Nephron progenitor cell (in vitro differentiated cells): ENCODE measurements around the gene PRDM2.
A peak's percentile ranks its signal among the peaks of the same experiment; 100 is the strongest.

ENCODE experiments used
- DNase-seq: peaks from one replicate; pipeline ENCODE4 v3.0.0; 2021
- H3K27ac Mint-ChIP-seq: 2 replicates; pipeline ENCODE4 v1.8.0; 2021; ENCODE audit warnings: mild to moderate bottlenecking, moderate library complexity, mixed read lengths
- H3K27me3 Mint-ChIP-seq: 2 replicates; pipeline ENCODE4 v1.8.0; 2021; ENCODE audit warnings: mild to moderate bottlenecking, low read depth, mixed read lengths; ENCODE audit not compliant: poor library complexity
- H3K36me3 Mint-ChIP-seq: 2 replicates; pipeline ENCODE4 v1.8.0; 2021; ENCODE audit warnings: low read depth, mixed read lengths
- H3K4me1 Mint-ChIP-seq: 2 replicates; pipeline ENCODE4 v1.8.0; 2021; ENCODE audit warnings: mixed read lengths
- H3K4me3 Mint-ChIP-seq: 2 replicates; pipeline ENCODE4 v1.8.0; 2021; ENCODE audit warnings: mild to moderate bottlenecking, moderate library complexity, mixed read lengths
- H3K9me3 Mint-ChIP-seq: 2 replicates; pipeline ENCODE4 v1.8.0; 2021; ENCODE audit warnings: mild to moderate bottlenecking, moderate library complexity, mixed read lengths
- CTCF ChIP-seq: fragments of 200-600 bp; sonication (generic); IDR thresholded peaks from 2 replicates; pipeline ENCODE4 v1.5.0; 2021; ENCODE audit warnings: antibody characterized with exemption

Gene PRDM2

GRCh38 chr1:13760340-13760739 lies 60.4 kb downstream of the PRDM2 start:
- TF ChIP-seq CTCF: no peak
- Mint-ChIP-seq H3K9me3 (no peaks in the 10 kb centered on the region), H3K36me3 (peaks cover 5% of the 10 kb centered on the region), H3K27me3 (no peaks in the 10 kb centered on the region), H3K4me3 (no peak overlapping the region), H3K27ac (no peak overlapping the region), H3K4me1 (peaks cover 67% of the 10 kb centered on the region)
- no peak for DNase-seq

GRCh38 chr1:13760921-13761320 lies 60.9 kb downstream of the PRDM2 start:
- H3K27ac Mint-ChIP-seq: no peak overlapping the region
- no peak for TF ChIP-seq CTCF
- no peak for DNase-seq

GRCh38 chr1:13761883-13762282 lies 61.9 kb downstream of the PRDM2 start:
- H3K36me3 Mint-ChIP-seq: peaks cover 16% of the 10 kb centered on the region
- no peaks in the 10 kb centered on the region for H3K27me3 Mint-ChIP-seq
- peaks cover 62% of the 10 kb centered on the region for H3K4me1 Mint-ChIP-seq
- no peak for DNase-seq
- no peak overlapping the region for H3K4me3 Mint-ChIP-seq
- no peak overlapping the region for H3K27ac Mint-ChIP-seq
- TF ChIP-seq CTCF: no peak
- no peaks in the 10 kb centered on the region for H3K9me3 Mint-ChIP-seq

More at GRCh38 chr1:13760921-13761320, 60.9 kb downstream of the PRDM2 start:
- Mint-ChIP-seq H3K36me3 (peaks cover 7% of the 10 kb centered on the region), H3K27me3 (no peaks in the 10 kb centered on the region), H3K4me1 (peaks cover 68% of the 10 kb centered on the region), H3K9me3 (no peaks in the 10 kb centered on the region), H3K4me3 (no peak overlapping the region)

GRCh38 chr1:13762642-13763041 lies 62.7 kb downstream of the PRDM2 start:
- peak overlapping the region; percentile 89 for H3K27ac Mint-ChIP-seq
- no peaks in the 10 kb centered on the region for H3K9me3 Mint-ChIP-seq
- no peaks in the 10 kb centered on the region for H3K27me3 Mint-ChIP-seq
- no peak for TF ChIP-seq CTCF
- peaks cover 61% of the 10 kb centered on the region for H3K4me1 Mint-ChIP-seq
- DNase-seq: no peak
- H3K4me3 Mint-ChIP-seq: no peak overlapping the region
- H3K36me3 Mint-ChIP-seq: peaks cover 14% of the 10 kb centered on the region

- peaks cover 13% of the 10 kb centered on the region for H3K36me3 Mint-ChIP-seq
- H3K9me3 Mint-ChIP-seq: no peaks in the 10 kb centered on the region
- H3K27me3 Mint-ChIP-seq: no peaks in the 10 kb centered on the region
- H3K4me1 Mint-ChIP-seq: peaks cover 61% of the 10 kb centered on the region
- no peak overlapping the region for H3K4me3 Mint-ChIP-seq
- no peak for DNase-seq
- no peak for TF ChIP-seq CTCF
- no peak overlapping the region for H3K27ac Mint-ChIP-seq
Measured at GRCh38 chr1:13763222-13763621, 63.2 kb downstream of the PRDM2 start.

GRCh38 chr1:13763991-13764390 lies 64.0 kb downstream of the PRDM2 start:
- TF ChIP-seq CTCF: no peak
- Mint-ChIP-seq H3K36me3 (peaks cover 18% of the 10 kb centered on the region), H3K27ac (no peak overlapping the region), H3K4me3 (no peak overlapping the region), H3K27me3 (peaks cover 6% of the 10 kb centered on the region), H3K9me3 (no peaks in the 10 kb centered on the region), H3K4me1 (peaks cover 61% of the 10 kb centered on the region)
- DNase-seq: no peak
